ENCODE measurements around the gene MCEE.

GRCh38 chr2:71073475-71073874, 56.6 kb downstream of the MCEE start:
- TF ChIP-seq, protein P1, sequence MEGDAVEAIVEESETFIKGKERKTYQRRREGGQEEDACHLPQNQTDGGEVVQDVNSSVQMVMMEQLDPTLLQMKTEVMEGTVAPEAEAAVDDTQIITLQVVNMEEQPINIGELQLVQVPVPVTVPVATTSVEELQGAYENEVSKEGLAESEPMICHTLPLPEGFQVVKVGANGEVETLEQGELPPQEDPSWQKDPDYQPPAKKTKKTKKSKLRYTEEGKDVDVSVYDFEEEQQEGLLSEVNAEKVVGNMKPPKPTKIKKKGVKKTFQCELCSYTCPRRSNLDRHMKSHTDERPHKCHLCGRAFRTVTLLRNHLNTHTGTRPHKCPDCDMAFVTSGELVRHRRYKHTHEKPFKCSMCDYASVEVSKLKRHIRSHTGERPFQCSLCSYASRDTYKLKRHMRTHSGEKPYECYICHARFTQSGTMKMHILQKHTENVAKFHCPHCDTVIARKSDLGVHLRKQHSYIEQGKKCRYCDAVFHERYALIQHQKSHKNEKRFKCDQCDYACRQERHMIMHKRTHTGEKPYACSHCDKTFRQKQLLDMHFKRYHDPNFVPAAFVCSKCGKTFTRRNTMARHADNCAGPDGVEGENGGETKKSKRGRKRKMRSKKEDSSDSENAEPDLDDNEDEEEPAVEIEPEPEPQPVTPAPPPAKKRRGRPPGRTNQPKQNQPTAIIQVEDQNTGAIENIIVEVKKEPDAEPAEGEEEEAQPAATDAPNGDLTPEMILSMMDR (IDR thresholded peaks at IDR 0.05), result no peak
- TF ChIP-seq POLR2A (IDR thresholded peaks at IDR 0.05), result no peak
